H1 (cell line): ENCODE results near the gene PBLD. TPM values are rescaled to one million over a fixed set of nuclear protein-coding genes. Genes with fewer than 3 reads are reported as not detected.

Experiments
- CTCF ChIA-PET: fragments of 300-600 bp; sonication (Branson Sonifier 250); formaldehyde crosslinking; loops from one replicate; lab custom pipeline; 2021; ENCODE audit not compliant: partially characterized antibody; lab: Charles Lee
- POLR2A ChIA-PET: fragments of 300-600 bp; sonication (Branson Sonifier 250); formaldehyde crosslinking; loops from one replicate; lab custom pipeline; 2021; ENCODE audit warnings: inconsistent platforms; ENCODE audit not compliant: partially characterized antibody; lab: Charles Lee
- DNase-seq, 2 experiments: peaks; one replicate each; pipeline versions ENCODE4 v3.0.0 to v3.0.0-alpha.2; 2010 to 2022; ENCODE audit warnings: low spot score in 2 of 2, low read depth in 1 of 2, mixed read lengths in 1 of 2
- FAIRE-seq: peaks from 2 replicates; lab custom pipeline; 2011; peaks lifted over from hg19 to GRCh38; lab: Jason Lieb, UNC
- H2AFZ ChIP-seq: 2 replicates; pipeline ENCODE4 v1.8.1; 2012; ENCODE audit warnings: low read length, inconsistent platforms
- H2AK5ac ChIP-seq: 2 replicates; pipeline ENCODE4 v1.6.1; 2013; ENCODE audit warnings: low read depth, low read length
- H2BK120ac ChIP-seq: replicated peaks from 2 replicates; pipeline ENCODE3; 2013; ENCODE audit warnings: low read depth, low read length, inconsistent platforms
- H2BK12ac ChIP-seq: 2 replicates; pipeline ENCODE4 v1.6.1; 2013; ENCODE audit warnings: low read depth, low read length
- H2BK15ac ChIP-seq: 2 replicates; pipeline ENCODE4 v1.6.1; 2013; ENCODE audit warnings: low read length
- H2BK20ac ChIP-seq: 2 replicates; pipeline ENCODE4 v1.6.1; 2013; ENCODE audit warnings: low read length
- H2BK5ac ChIP-seq: 2 replicates; pipeline ENCODE4 v1.6.1; 2013; ENCODE audit warnings: low read depth, low read length
- H3K14ac ChIP-seq: 2 replicates; pipeline ENCODE4 v1.6.1; 2013; ENCODE audit warnings: inconsistent platforms; ENCODE audit not compliant: insufficient read length
- H3K18ac ChIP-seq: 2 replicates; pipeline ENCODE4 v1.6.1; 2013; ENCODE audit warnings: low read length; ENCODE audit errors: extremely low read depth
- H3K23ac ChIP-seq: 2 replicates; pipeline ENCODE4 v1.6.1; 2013; ENCODE audit warnings: inconsistent platforms; ENCODE audit not compliant: insufficient read length
- H3K23me2 ChIP-seq: 2 replicates; pipeline ENCODE4 v1.6.1; 2013; ENCODE audit warnings: low read depth, low read length
- H3K27ac ChIP-seq: 2 replicates; pipeline ENCODE4 v1.6.1; 2011; ENCODE audit warnings: low read depth, low read length, inconsistent platforms
- H3K27me3 ChIP-seq, 4 experiments: replicated peaks in 1 of 4; 1 replicate in 1 of 4; 2 replicates in 3 of 4; pipeline versions ENCODE4 v1.6.1 to v1.8.1; 2011 to 2013; ENCODE audit warnings: low read length in 3 of 4, mild to moderate bottlenecking in 3 of 4, inconsistent platforms in 2 of 4, mixed read lengths in 2 of 4, moderate library complexity in 1 of 4; ENCODE audit not compliant: control insufficient read depth in 3 of 4, insufficient read depth in 3 of 4; ENCODE audit errors: extremely low read depth in 1 of 4
- H3K36me3 ChIP-seq, 4 experiments: 2 replicates each; pipeline versions ENCODE4 v1.6.1 to v1.8.1; 2011 to 2013; ENCODE audit warnings: mild to moderate bottlenecking in 4 of 4, low read length in 3 of 4, moderate library complexity in 2 of 4, control low read depth in 1 of 4, inconsistent platforms in 1 of 4; ENCODE audit not compliant: insufficient read depth in 4 of 4, control insufficient read depth in 2 of 4
- H3K4ac ChIP-seq: replicated peaks from 2 replicates; pipeline ENCODE3; 2013; ENCODE audit warnings: low read length, low read depth, mixed read lengths, inconsistent platforms; ENCODE audit not compliant: insufficient read length
- H3K4me1 ChIP-seq, 4 experiments: replicated peaks in 1 of 4; 1 replicate in 1 of 4; 2 replicates in 3 of 4; pipeline versions ENCODE4 v1.6.1 to v1.8.1; 2011 to 2013; ENCODE audit warnings: low read length in 3 of 4, inconsistent platforms in 2 of 4, mixed read lengths in 1 of 4; ENCODE audit not compliant: insufficient read depth in 4 of 4, control insufficient read depth in 3 of 4
- H3K4me2 ChIP-seq, 2 experiments: 2 replicates each; pipeline versions ENCODE4 v1.6.1 to v1.8.1; 2011 to 2013; ENCODE audit warnings: low read depth in 2 of 2, low read length in 2 of 2, control low read depth in 1 of 2, inconsistent platforms in 1 of 2, mild to moderate bottlenecking in 1 of 2; ENCODE audit not compliant: insufficient read depth in 1 of 2
- H3K4me3 ChIP-seq, 4 experiments: fragments of 200-600, 300-600 bp in 1 of 4; sonication (generic), shearing (Covaris generic), sonication (Bioruptor Twin) in 1 of 4; 2 replicates each; pipeline versions ENCODE4 v1.5.1 to v1.8.1; 2011 to 2016; ENCODE audit warnings: low read length in 4 of 4, low read depth in 3 of 4, control low read depth in 2 of 4, inconsistent platforms in 2 of 4, mild to moderate bottlenecking in 2 of 4, mixed read lengths in 1 of 4, moderate library complexity in 1 of 4; ENCODE audit not compliant: insufficient read depth in 2 of 4; ENCODE audit errors: extremely low read depth in 1 of 4
- H3K56ac ChIP-seq: replicated peaks from 2 replicates; pipeline ENCODE3; 2013; ENCODE audit warnings: low read depth, mild to moderate bottlenecking, mixed read lengths, low read length, inconsistent platforms; ENCODE audit not compliant: insufficient read length
- H3K79me1 ChIP-seq: 2 replicates; pipeline ENCODE4 v1.6.1; 2013; ENCODE audit warnings: low read depth, low read length, control low read depth
- H3K79me2 ChIP-seq, 2 experiments: 2 replicates each; pipeline versions ENCODE4 v1.6.1 to v1.8.1; 2012 to 2013; ENCODE audit warnings: low read length in 2 of 2, mild to moderate bottlenecking in 2 of 2, inconsistent platforms in 1 of 2; ENCODE audit not compliant: insufficient read depth in 2 of 2, control insufficient read depth in 1 of 2
- H3K9ac ChIP-seq, 4 experiments: replicated peaks in 1 of 4; 1 replicate in 1 of 4; 2 replicates in 3 of 4; pipeline versions ENCODE4 v1.6.1 to v1.8.1; 2011 to 2013; ENCODE audit warnings: low read depth in 3 of 4, low read length in 3 of 4, control low read depth in 2 of 4, mild to moderate bottlenecking in 2 of 4, moderate library complexity in 2 of 4, inconsistent platforms in 1 of 4; ENCODE audit errors: extremely low read depth in 1 of 4
- H3K9me3 ChIP-seq, 2 experiments: 2 replicates each; pipeline versions ENCODE4 v1.6.1 to v1.8.1; 2012 to 2013; ENCODE audit warnings: mild to moderate bottlenecking in 2 of 2, moderate library complexity in 2 of 2, control low read depth in 1 of 2, inconsistent platforms in 1 of 2, low read depth in 1 of 2, low read length in 1 of 2, mixed read lengths in 1 of 2; ENCODE audit not compliant: insufficient read depth in 2 of 2
- H4K20me1 ChIP-seq, 2 experiments: replicated peaks in 1 of 2; 2 replicates each; pipeline versions ENCODE3 to v1.8.1; 2011 to 2013; ENCODE audit warnings: inconsistent platforms in 2 of 2, low read length in 2 of 2, mild to moderate bottlenecking in 1 of 2; ENCODE audit not compliant: insufficient read depth in 2 of 2, control insufficient read depth in 1 of 2
- H4K5ac ChIP-seq: 2 replicates; pipeline ENCODE4 v1.6.1; 2013; ENCODE audit warnings: low read length, low read depth, mixed read lengths, inconsistent platforms; ENCODE audit not compliant: insufficient read length
- H4K8ac ChIP-seq: 2 replicates; pipeline ENCODE4 v1.8.0; 2013; ENCODE audit warnings: mild to moderate bottlenecking, moderate library complexity, low read length, inconsistent platforms; ENCODE audit not compliant: insufficient read depth; ENCODE audit errors: extremely low read depth
- H4K91ac ChIP-seq: replicated peaks from 2 replicates; pipeline ENCODE3; 2013; ENCODE audit warnings: low read length, mixed read lengths, inconsistent platforms; ENCODE audit not compliant: insufficient read length
- ASH2L ChIP-seq: fragments of 200-600, 300-600 bp; sonication (generic); IDR thresholded peaks from one replicate; pipeline ENCODE4 v1.7.1; 2017; ENCODE audit warnings: low read length
- CHD2 ChIP-seq: IDR thresholded peaks from 2 replicates; pipeline ENCODE4 v1.6.1; 2012; ENCODE audit warnings: low read length, improper control_type of control experiment
- CREB1 ChIP-seq: IDR thresholded peaks from 2 replicates; pipeline ENCODE4 v1.6.1; 2012; ENCODE audit warnings: inconsistent platforms
- EP300 ChIP-seq, 2 experiments: IDR thresholded peaks; 1 replicate in 1 of 2; 2 replicates in 1 of 2; pipeline ENCODE4 v1.6.1; 2011 to 2012; ENCODE audit warnings: low read depth in 2 of 2, low read length in 2 of 2, mild to moderate bottlenecking in 2 of 2, borderline replicate concordance in 1 of 2, inconsistent platforms in 1 of 2, moderate library complexity in 1 of 2
- EZH2 ChIP-seq: fragments of 200-600 bp; sonication (generic); IDR thresholded peaks from 2 replicates; pipeline ENCODE4 v1.7.1; 2012; ENCODE audit warnings: low read depth, mild to moderate bottlenecking, moderate library complexity, low read length, inconsistent platforms; ENCODE audit not compliant: severe bottlenecking
- HDAC2 ChIP-seq, 2 experiments: fragments of 300-600 bp in 1 of 2; sonication (generic) in 1 of 2; IDR thresholded peaks; 2 replicates each; pipeline ENCODE4 v1.6.1; 2011 to 2012; ENCODE audit warnings: low read depth in 2 of 2, low read length in 2 of 2, mild to moderate bottlenecking in 2 of 2, moderate library complexity in 2 of 2, borderline replicate concordance in 1 of 2, inconsistent platforms in 1 of 2
- HDAC6 ChIP-seq: IDR thresholded peaks from one replicate; pipeline ENCODE4 v1.7.1; 2012; ENCODE audit warnings: low read depth, mild to moderate bottlenecking, inconsistent platforms, low read length, moderate library complexity
- RXRA ChIP-seq: IDR thresholded peaks from 2 replicates; pipeline ENCODE4 v1.6.1; 2011; ENCODE audit warnings: low read depth, mild to moderate bottlenecking, low read length, moderate library complexity; ENCODE audit not compliant: insufficient read depth
- TCF12 ChIP-seq: IDR thresholded peaks from 2 replicates; pipeline ENCODE4 v1.6.1; 2011; ENCODE audit warnings: low read depth, mild to moderate bottlenecking, low read length
- TEAD4 ChIP-seq: IDR thresholded peaks from 2 replicates; pipeline ENCODE4 v1.6.1; 2012; ENCODE audit warnings: low read depth, low read length, inconsistent platforms, mixed read lengths
- WGBS, 2 experiments: shearing (Covaris generic) in 1 of 2; methylation state at CpG; one replicate each; pipeline versions ENCODE4 v1.1.6 to v1.1.7; 2013 to 2015; ENCODE audit warnings: low lambda C conversion rate in 2 of 2, mixed read lengths in 2 of 2, inconsistent platforms in 1 of 2, low coverage in 1 of 2, missing lambda C conversion rate in 1 of 2; ENCODE audit not compliant: insufficient replicate concordance in 2 of 2, insufficient coverage in 1 of 2, insufficient read length in 1 of 2; ENCODE audit errors: extremely low coverage in 1 of 2, missing lambda C conversion rate in 1 of 2; 5-methylcytosine and 5-hydroxymethylcytosine counted together
- polyA plus RNA-seq, 7 experiments: library from polyadenylated mRNA; depleted of rRNA in 3 of 7; stranded (reverse) in 5 of 7; unstranded in 2 of 7; fragments of >200 nt in 5 of 7; fragments of 200-250 nt in 2 of 7; gene quantifications; 1 replicate in 5 of 7; 2 replicates in 1 of 7; 4 replicates in 1 of 7; pipeline versions ENCODE4 v1.2.1 to v1.2.3, GENCODE V29; 2011 to 2013; ENCODE audit warnings: missing spikeins in 2 of 7, mixed read lengths in 2 of 7
- total RNA-seq: library from RNA; stranded (reverse); fragmentation: NEBNext Ultra II Directional; extraction: Animal tissue kit (Norgen Biotek cat#: 25700); gene quantifications from 2 replicates; pipeline ENCODE4 v1.2.1, GENCODE V29; 2021
- TF ChIP-seq, protein P1 (sequence below): IDR thresholded peaks from 2 replicates; pipeline ENCODE4 v1.6.1; 2011; ENCODE audit warnings: low read length, improper control_type of control experiment
- TF ChIP-seq, protein P2 (sequence below): IDR thresholded peaks from 2 replicates; pipeline ENCODE4 v1.6.1; 2012; ENCODE audit warnings: low read length, inconsistent platforms

The PBLD gene
- total and polyA plus RNA-seq, 2 of the 8 experiments (the other 6 are each of a cell fraction or from before 2014, with no cell fraction given): 0.56 to 2.0 TPM

GRCh38 chr10:68365611-68366010 is 32.9 kb upstream of the PBLD start:
- WGBS, 2 experiments: 93% methylated on average over 2 of the region's 2 CpGs; no CpG with 5 or more reads in 1 of the 2 experiments
- Histone ChIP-seq H3K23ac (no peak overlapping the region), H2BK5ac (no peak overlapping the region), H3K36me3 (peaks cover 0 to 9% (median 2%) of the 10 kb centered on the region in 4 experiments; a peak in 2 of 8 replicates), H3K4me3 (no peak overlapping the region), H3K9ac (no peak overlapping the region), H3K27ac (no peak overlapping the region), H3K18ac (no peak overlapping the region), H2BK20ac (no peak overlapping the region), H3K79me2 (no peaks in the 10 kb centered on the region), H4K91ac (no peak overlapping the region), H2AK5ac (no peak overlapping the region), H4K5ac (no peak overlapping the region), H2AFZ (no peak overlapping the region), H2BK12ac (no peak overlapping the region), H3K23me2 (no peaks in the 10 kb centered on the region), H3K9me3 (no peaks in the 10 kb centered on the region), H3K4me1 (no peaks in the 10 kb centered on the region), H3K14ac (no peak overlapping the region), H3K27me3 (no peaks in the 10 kb centered on the region), H2BK15ac (no peak overlapping the region), H4K8ac (no peak overlapping the region), H3K79me1 (no peaks in the 10 kb centered on the region), H3K4ac (no peak overlapping the region), H3K56ac (no peak overlapping the region), H4K20me1 (no peaks in the 10 kb centered on the region), H2BK120ac (no peak overlapping the region), H3K4me2 (no peak overlapping the region)
- ChIA-PET CTCF (no interaction called here), POLR2A (no interaction called here)
- DNase-seq (no peak), FAIRE-seq (no peak)
- TF ChIP-seq CHD2 (no peak), TCF12 (no peak), EZH2 (no peak), CREB1 (no peak), ASH2L (no peak), EP300 (IDR thresholded peaks at IDR 0.05; ENCODE audit: borderline replicate concordance in 1 of 2, low read depth in 2 of 2, low read length in 2 of 2) (no peak), HDAC6 (no peak), HDAC2 (IDR thresholded peaks at IDR 0.05; ENCODE audit: borderline replicate concordance in 1 of 2, low read depth in 2 of 2, low read length in 2 of 2) (no peak), RXRA (no peak), TEAD4 (no peak)
- TF ChIP-seq, protein P1, sequence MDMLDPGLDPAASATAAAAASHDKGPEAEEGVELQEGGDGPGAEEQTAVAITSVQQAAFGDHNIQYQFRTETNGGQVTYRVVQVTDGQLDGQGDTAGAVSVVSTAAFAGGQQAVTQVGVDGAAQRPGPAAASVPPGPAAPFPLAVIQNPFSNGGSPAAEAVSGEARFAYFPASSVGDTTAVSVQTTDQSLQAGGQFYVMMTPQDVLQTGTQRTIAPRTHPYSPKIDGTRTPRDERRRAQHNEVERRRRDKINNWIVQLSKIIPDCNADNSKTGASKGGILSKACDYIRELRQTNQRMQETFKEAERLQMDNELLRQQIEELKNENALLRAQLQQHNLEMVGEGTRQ: no peak
- TF ChIP-seq, protein P2, sequence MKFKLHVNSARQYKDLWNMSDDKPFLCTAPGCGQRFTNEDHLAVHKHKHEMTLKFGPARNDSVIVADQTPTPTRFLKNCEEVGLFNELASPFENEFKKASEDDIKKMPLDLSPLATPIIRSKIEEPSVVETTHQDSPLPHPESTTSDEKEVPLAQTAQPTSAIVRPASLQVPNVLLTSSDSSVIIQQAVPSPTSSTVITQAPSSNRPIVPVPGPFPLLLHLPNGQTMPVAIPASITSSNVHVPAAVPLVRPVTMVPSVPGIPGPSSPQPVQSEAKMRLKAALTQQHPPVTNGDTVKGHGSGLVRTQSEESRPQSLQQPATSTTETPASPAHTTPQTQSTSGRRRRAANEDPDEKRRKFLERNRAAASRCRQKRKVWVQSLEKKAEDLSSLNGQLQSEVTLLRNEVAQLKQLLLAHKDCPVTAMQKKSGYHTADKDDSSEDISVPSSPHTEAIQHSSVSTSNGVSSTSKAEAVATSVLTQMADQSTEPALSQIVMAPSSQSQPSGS: no peak
- TF ChIP-seq, all 59 proteins: peak for 0
